ENCODE data around the gene SLC52A1. TPM values are rescaled to one million over a fixed set of nuclear protein-coding genes. Genes with fewer than 3 reads are reported as not detected.

The SLC52A1 gene
- total RNA-seq, 1 experiment from 2014 or later: not detected

GRCh38 chr17:5044630-5045029 lies 9.4 kb upstream of the SLC52A1 start:
- BruUV-seq (replicated peaks): no TSS peak
- H3K4me1 Mint-ChIP-seq (ENCODE audit: low read depth, unreplicated experiment): no peaks in the 10 kb centered on the region

GRCh38 chr17:5043524-5043923 lies 8.3 kb upstream of the SLC52A1 start:
- TF ChIP-seq, protein P1, sequence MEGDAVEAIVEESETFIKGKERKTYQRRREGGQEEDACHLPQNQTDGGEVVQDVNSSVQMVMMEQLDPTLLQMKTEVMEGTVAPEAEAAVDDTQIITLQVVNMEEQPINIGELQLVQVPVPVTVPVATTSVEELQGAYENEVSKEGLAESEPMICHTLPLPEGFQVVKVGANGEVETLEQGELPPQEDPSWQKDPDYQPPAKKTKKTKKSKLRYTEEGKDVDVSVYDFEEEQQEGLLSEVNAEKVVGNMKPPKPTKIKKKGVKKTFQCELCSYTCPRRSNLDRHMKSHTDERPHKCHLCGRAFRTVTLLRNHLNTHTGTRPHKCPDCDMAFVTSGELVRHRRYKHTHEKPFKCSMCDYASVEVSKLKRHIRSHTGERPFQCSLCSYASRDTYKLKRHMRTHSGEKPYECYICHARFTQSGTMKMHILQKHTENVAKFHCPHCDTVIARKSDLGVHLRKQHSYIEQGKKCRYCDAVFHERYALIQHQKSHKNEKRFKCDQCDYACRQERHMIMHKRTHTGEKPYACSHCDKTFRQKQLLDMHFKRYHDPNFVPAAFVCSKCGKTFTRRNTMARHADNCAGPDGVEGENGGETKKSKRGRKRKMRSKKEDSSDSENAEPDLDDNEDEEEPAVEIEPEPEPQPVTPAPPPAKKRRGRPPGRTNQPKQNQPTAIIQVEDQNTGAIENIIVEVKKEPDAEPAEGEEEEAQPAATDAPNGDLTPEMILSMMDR (IDR thresholded peaks at IDR 0.05; ENCODE audit: unreplicated experiment): no peak
- CTCF ChIA-PET: no interaction called here
- no peak overlapping the region for H3K4me3 Mint-ChIP-seq (ENCODE audit: low read depth, unreplicated experiment)
- H3K27me3 Mint-ChIP-seq (ENCODE audit: unreplicated experiment): no peaks in the 10 kb centered on the region
- no peak for DNase-seq
- no peaks in the 10 kb centered on the region for H3K36me3 Mint-ChIP-seq (ENCODE audit: insufficient read depth, unreplicated experiment)
- no peak overlapping the region for H3K27ac Mint-ChIP-seq (ENCODE audit: unreplicated experiment)
- intact Hi-C loops (cut with micrococcal nuclease; ENCODE audit: unreplicated experiment): no loop called here
- peaks cover 2% of the 10 kb centered on the region for H3K9me3 Mint-ChIP-seq (ENCODE audit: low read depth, unreplicated experiment)
- BruUV-seq (replicated peaks): no TSS peak
- H3K4me1 Mint-ChIP-seq (ENCODE audit: low read depth, unreplicated experiment): no peaks in the 10 kb centered on the region

More at GRCh38 chr17:5044630-5045029, 9.4 kb upstream of the SLC52A1 start:
- CTCF ChIA-PET: no interaction called here
- peaks cover 2% of the 10 kb centered on the region for H3K9me3 Mint-ChIP-seq (ENCODE audit: low read depth, unreplicated experiment)
- H3K4me3 Mint-ChIP-seq (ENCODE audit: low read depth, unreplicated experiment): no peak overlapping the region
- no peak overlapping the region for H3K27ac Mint-ChIP-seq (ENCODE audit: unreplicated experiment)
- H3K27me3 Mint-ChIP-seq (ENCODE audit: unreplicated experiment): no peaks in the 10 kb centered on the region
- H3K36me3 Mint-ChIP-seq (ENCODE audit: insufficient read depth, unreplicated experiment): no peaks in the 10 kb centered on the region
- intact Hi-C loops (cut with micrococcal nuclease; ENCODE audit: unreplicated experiment): no loop called here
- TF ChIP-seq, protein P1 (IDR thresholded peaks at IDR 0.05; ENCODE audit: unreplicated experiment): no peak
- no peak for DNase-seq

DNA sequence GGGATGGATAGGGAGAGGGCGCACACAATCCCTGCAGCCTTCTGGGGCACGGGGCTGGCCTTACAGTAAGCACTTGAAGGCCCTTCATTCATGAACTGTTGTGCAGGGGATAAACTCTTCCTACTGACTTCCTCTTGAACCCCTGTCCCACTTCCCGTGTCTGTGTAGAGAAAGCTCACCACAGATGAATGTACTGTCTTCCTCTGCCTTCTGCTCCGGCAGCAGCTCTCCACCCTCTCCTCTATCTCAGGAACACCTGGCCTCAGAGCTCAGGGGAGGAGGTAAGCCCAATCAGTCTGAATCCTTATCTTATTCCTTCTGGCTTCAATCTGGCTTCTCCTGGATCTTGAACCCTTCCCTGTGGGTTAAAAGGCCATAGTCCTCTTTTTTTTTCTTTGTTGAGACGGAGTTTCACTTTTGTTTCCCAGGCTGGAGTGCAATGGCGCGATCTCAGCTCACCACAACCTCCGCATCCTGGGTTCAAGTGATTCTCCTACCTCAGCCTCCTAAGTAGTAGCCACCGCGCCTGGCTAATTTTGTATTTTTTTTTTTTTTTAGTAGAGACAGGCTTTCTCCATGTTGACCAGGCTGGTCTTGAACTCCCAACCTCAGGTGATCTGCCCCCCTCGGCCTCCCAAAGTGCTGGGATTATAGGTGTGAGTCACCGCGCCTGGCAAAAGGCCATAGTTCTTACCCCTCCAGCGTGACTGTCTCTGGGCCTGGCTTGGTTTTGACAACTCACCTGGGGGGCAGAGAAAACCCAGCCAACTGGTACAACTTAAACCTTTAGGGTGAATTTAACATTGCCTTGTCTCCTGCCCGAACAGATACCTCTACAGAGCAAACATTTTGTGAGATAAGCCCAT lies 7.2 kb upstream of the SLC52A1 start:
- TF ChIP-seq, protein P1 (IDR thresholded peaks at IDR 0.05; ENCODE audit: unreplicated experiment): no peak
- no TSS peak for BruUV-seq (replicated peaks)
- peaks cover 2% of the 10 kb centered on the region for H3K9me3 Mint-ChIP-seq (ENCODE audit: low read depth, unreplicated experiment)
- H3K4me1 Mint-ChIP-seq (ENCODE audit: low read depth, unreplicated experiment): no peaks in the 10 kb centered on the region
- CTCF ChIA-PET: interaction anchor here (0.7 kb wide), 1 partner anchor 86 kb away, joined by 4 read pairs; no protein-coding TSS in a partner anchor
- H3K27me3 Mint-ChIP-seq (ENCODE audit: unreplicated experiment): no peaks in the 10 kb centered on the region
- H3K27ac Mint-ChIP-seq (ENCODE audit: unreplicated experiment): no peak overlapping the region
- no peak overlapping the region for H3K4me3 Mint-ChIP-seq (ENCODE audit: low read depth, unreplicated experiment)
- no peaks in the 10 kb centered on the region for H3K36me3 Mint-ChIP-seq (ENCODE audit: insufficient read depth, unreplicated experiment)
- intact Hi-C loops (cut with micrococcal nuclease; ENCODE audit: unreplicated experiment): no loop called here
- no peak for DNase-seq

DNA sequence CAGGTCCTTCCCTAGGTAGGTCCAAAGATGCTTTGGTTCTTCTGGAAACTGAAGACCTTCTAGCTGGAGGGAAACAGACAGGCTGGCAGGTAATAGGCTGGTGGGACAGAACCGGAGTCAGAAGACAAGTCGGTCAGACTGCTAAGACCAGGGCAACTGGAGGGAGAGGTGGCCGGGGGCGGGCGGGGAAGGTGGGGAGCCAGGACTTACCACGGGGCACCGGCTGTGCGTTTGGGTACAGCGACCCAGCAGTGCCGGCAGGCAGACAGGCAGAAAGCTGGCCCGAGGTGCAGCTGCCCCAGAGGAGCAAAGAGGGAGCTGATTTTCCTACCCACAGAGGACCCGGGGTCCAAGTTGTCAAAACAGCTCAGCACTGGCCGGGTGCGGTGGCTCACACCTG lies 575 bp downstream of the SLC52A1 start:
- no peak for DNase-seq
- no TSS peak for BruUV-seq (replicated peaks)
- no peaks in the 10 kb centered on the region for H3K27me3 Mint-ChIP-seq (ENCODE audit: unreplicated experiment)
- H3K4me3 Mint-ChIP-seq (ENCODE audit: low read depth, unreplicated experiment): no peak overlapping the region
- intact Hi-C loops (cut with micrococcal nuclease; ENCODE audit: unreplicated experiment): no loop called here
- CTCF ChIA-PET: interaction anchor here (0.6 kb wide), 1 partner anchor 226 kb away, joined by 3 read pairs; no protein-coding TSS in a partner anchor
- no peak overlapping the region for H3K27ac Mint-ChIP-seq (ENCODE audit: unreplicated experiment)
- H3K36me3 Mint-ChIP-seq (ENCODE audit: insufficient read depth, unreplicated experiment): peaks cover 6% of the 10 kb centered on the region
- TF ChIP-seq, protein P1 (IDR thresholded peaks at IDR 0.05; ENCODE audit: unreplicated experiment): no peak
- no peaks in the 10 kb centered on the region for H3K9me3 Mint-ChIP-seq (ENCODE audit: low read depth, unreplicated experiment)
- H3K4me1 Mint-ChIP-seq (ENCODE audit: low read depth, unreplicated experiment): no peaks in the 10 kb centered on the region
